BE2C (cell line): ENCODE data around the gene TRANK1.

Experiments
- DNase-seq: peaks from one replicate; pipeline ENCODE4 v3.0.0-alpha.2; 2020
- H3K27me3 ChIP-seq: fragments of 250-450 bp; sonication (Bioruptor Pico); 2 replicates; pipeline ENCODE4 v1.5.1; 2020; ENCODE audit warnings: mild to moderate bottlenecking
- H3K36me3 ChIP-seq: fragments of 250-450 bp; sonication (Bioruptor Pico); 2 replicates; pipeline ENCODE4 v1.5.1; 2020; ENCODE audit warnings: mild to moderate bottlenecking
- H3K4me1 ChIP-seq: fragments of 250-450 bp; sonication (Bioruptor Pico); 2 replicates; pipeline ENCODE4 v1.5.1; 2020
- H3K4me3 ChIP-seq: 2 replicates; pipeline ENCODE4 v1.5.1; 2011; ENCODE audit warnings: low read depth, low read length
- H3K9me3 ChIP-seq: fragments of 250-450 bp; sonication (Bioruptor Pico); 2 replicates; pipeline ENCODE4 v1.5.1; 2020
- CTCF ChIP-seq: IDR thresholded peaks from 2 replicates; pipeline ENCODE4 v1.5.1; 2012; ENCODE audit warnings: mild to moderate bottlenecking, low read depth, low read length

Gene TRANK1

GRCh38 chr3:36868614-36869436 lies 76.0 kb downstream of the TRANK1 start:
- no peaks in the 10 kb centered on the region for H3K4me1 ChIP-seq
- no peak overlapping the region for H3K4me3 ChIP-seq
- no peaks in the 10 kb centered on the region for H3K36me3 ChIP-seq
- peak; percentile 70 for TF ChIP-seq CTCF
- peak; percentile 43 for DNase-seq
- H3K27me3 ChIP-seq: no peaks in the 10 kb centered on the region
- no peaks in the 10 kb centered on the region for H3K9me3 ChIP-seq

DNA sequence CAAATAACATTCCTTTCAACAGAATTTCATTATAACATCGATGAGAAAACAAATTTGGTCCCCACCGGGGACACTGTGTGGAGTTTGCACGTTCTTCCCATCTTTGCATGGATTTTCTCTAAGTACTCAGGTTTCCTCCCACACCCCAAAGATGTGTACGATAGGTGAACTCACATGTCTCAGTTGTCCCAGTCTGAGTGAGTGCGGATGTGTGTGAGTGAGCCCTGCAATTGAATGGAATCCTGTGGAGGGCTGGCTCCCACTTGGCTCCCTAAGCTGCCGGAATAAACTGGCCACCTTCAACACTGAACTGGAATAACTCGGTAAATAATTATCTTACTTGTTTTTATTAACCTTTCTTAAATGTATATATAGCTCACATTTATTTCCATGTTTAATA lies 77.0 kb downstream of the TRANK1 start:
- no peaks in the 10 kb centered on the region for H3K36me3 ChIP-seq
- no peaks in the 10 kb centered on the region for H3K9me3 ChIP-seq
- DNase-seq: no peak
- no peaks in the 10 kb centered on the region for H3K4me1 ChIP-seq
- no peak overlapping the region for H3K4me3 ChIP-seq
- H3K27me3 ChIP-seq: no peaks in the 10 kb centered on the region
- TF ChIP-seq CTCF: no peak

DNA sequence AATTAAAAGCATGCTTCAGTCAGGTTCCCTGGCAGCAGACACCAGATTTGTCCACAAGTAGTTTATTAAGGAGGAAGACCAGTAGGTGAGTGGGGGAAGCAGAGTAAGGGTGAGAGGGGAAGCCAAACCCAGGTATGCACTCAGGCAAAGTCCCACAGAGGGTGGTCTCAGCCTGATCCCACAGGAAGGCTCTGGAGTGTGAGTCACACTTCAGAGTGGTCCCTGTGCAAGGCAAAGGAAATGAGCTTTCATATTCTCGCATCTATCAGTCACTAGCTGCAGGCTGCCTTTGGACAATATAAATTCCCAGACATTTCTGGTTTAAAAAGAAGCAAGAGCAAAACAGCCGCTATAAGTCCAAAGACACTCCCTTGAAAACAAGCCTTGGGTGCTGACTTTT lies 78.5 kb downstream of the TRANK1 start:
- no peak for TF ChIP-seq CTCF
- Histone ChIP-seq H3K4me1 (no peaks in the 10 kb centered on the region), H3K36me3 (no peaks in the 10 kb centered on the region), H3K4me3 (no peak overlapping the region), H3K9me3 (no peaks in the 10 kb centered on the region), H3K27me3 (no peaks in the 10 kb centered on the region)
- no peak for DNase-seq

- Histone ChIP-seq H3K4me1 (no peaks in the 10 kb centered on the region), H3K36me3 (no peaks in the 10 kb centered on the region), H3K27me3 (no peaks in the 10 kb centered on the region), H3K4me3 (no peak overlapping the region), H3K9me3 (no peaks in the 10 kb centered on the region)
- no peak for DNase-seq
- TF ChIP-seq CTCF: no peak
These were observed 80.4 kb downstream of the TRANK1 start for GRCh38 chr3:36864180-36865053.

DNA sequence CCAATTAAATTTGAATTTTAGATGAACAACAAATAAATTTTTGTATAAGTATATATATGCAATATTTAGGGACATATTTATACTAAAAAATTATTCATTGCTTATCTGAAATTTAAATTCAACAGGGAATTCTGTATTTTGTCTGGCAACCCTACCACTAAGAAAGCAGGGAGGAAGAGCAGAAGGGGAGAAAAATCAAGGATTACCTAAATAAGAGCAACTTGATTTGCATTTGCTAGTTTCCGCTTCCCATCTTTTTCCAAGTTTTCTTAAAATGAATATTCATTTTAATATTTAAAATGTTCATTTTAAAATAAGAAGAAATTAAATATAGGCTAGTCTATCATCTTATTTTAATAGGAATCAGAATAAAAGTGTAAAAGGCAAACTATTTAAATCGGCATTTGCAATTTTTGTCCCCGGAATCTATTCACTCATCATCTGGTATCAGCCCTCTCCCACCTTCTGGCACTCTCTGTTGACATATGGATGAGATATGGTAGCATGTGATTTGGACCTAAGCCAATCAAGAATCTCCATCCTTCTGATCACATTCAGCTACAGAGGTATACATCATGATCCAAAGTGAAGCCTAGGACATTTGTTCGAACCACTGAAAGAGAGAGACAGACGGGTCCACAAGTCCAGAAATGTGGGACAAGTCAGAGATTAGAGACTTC lies 82.6 kb downstream of the TRANK1 start:
- Histone ChIP-seq H3K9me3 (no peaks in the 10 kb centered on the region), H3K27me3 (no peaks in the 10 kb centered on the region), H3K4me3 (no peak overlapping the region), H3K36me3 (no peaks in the 10 kb centered on the region), H3K4me1 (no peaks in the 10 kb centered on the region)
- no peak for DNase-seq
- TF ChIP-seq CTCF: no peak
